EH (cell line): ENCODE results near the gene PCLO.
"Not testable (repeated sequence)": the region's sequence is repeated elsewhere in the genome, so short reads cannot be mapped to it uniquely, and the experiment has no call there.

ENCODE experiments used
- DNase-seq: peaks from one replicate; pipeline ENCODE4 v3.0.0-alpha.2; 2015; ENCODE audit warnings: low read depth

Gene PCLO

GRCh38 chr7:83141927-83142326, 20.8 kb downstream of the PCLO start:
- no peak for DNase-seq

DNA sequence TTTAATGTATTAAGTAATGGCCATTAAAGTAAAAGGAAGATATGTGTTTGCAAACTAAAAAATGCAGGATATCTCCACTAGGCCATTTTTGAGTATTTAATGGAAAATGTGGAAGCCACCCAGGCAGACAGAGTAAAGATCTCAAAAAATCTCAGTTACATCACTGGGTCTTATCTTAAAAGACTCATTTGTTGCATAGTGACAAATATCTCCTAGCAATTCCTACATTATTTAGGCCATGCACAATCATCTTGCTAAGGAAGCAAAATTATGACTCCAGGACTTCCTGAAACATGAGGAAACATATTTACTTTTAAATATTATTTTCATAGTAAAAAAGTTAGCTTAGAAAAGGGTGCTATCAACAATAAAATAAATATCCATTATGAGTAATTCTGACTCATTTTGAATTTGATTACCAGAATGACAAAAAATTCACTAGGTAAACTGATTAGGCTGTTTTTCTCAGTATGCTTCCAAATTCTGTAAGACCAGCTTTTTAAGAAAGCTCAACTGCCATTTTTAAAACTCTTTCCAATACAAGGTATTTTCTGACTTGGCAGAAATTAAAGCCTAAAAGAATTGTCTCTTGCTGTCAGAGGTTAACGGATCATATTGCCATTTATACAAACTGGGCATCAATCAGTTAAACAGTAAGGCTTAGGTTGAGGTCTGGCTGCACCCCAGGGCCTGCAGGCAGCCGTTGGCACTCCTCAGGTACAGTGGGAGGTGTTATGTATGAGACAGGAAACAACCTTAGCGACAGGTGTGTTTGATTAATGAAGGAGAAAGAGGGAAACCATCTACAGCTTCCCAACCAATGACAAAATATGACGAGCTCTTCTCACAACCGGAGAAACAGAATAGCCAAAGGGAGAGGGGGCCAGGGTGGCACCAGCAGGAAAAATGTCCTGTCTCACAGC, 31.8 kb downstream of the PCLO start:
- DNase-seq, result no peak

DNA sequence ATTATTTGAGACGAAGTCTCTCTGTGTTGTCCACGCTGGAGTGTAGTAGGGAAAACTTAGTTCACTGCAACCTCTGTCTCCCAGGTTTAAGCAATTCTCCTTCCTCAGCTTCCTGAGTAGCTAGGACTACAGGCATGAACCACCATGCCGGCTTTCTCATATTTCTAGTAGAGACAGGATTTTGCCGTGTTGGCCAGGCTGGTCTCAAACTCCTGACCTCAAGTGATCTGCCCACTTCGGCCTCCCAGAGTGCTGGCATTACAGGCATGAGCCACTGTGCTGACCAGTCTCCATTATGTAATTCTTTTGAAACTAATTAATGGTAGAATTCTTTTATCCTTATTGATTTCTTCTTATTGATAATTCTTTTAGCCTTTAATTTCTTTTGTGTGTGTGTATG, 32.5 kb downstream of the PCLO start:
- DNase-seq, result no peak

- DNase-seq, result no peak
Measured at GRCh38 chr7:83119494-83119893, 43.2 kb downstream of the PCLO start.

- no peak for DNase-seq
Measured at GRCh38 chr7:83119026-83119382, 43.7 kb downstream of the PCLO start.

- no peak for DNase-seq
Measured at GRCh38 chr7:83118347-83119025, 44.2 kb downstream of the PCLO start.

GRCh38 chr7:83117466-83117865, 45.2 kb downstream of the PCLO start:
- no peak for DNase-seq

GRCh38 chr7:83111391-83111790, 51.3 kb downstream of the PCLO start:
- DNase-seq, result no peak

DNA sequence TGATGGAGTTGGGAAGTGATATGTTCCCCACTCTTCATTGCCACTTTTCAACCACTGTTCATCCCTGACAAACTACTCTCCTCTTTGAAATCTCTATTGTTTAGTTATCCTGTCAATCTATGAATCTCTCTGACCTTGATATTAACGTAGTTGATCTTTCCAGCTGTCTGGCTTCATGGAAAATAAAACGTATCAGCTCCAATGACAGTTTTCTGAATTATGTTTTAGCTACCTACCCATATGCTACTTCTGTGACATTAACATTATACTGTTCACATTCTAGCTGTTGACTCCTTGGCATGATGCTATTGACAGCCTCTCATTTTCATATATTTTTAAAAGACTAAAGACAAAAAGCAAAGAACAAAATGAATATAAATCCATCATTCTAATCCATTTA, 53.3 kb downstream of the PCLO start:
- DNase-seq, result no peak

DNA sequence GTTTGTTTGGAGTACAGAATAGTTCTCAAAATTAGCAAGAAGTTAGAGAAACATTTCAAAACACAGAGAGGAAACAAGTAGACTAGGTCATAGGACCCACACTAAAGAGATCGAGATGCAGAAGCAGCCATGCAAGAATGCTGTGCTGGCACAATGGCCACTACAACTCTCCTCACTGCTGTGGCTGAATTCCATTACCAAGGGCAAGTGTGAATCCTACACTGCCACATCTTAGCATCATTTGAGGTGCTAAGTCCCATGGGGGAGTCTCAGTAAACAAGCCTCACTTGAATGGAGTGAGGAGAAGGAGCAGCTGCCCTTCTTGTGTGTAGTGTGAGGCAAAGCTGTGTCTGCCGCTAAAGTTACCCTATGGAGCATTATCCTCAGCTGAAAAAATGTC, 56.7 kb downstream of the PCLO start:
- DNase-seq, result no peak

GRCh38 chr7:83105063-83105462, 57.6 kb downstream of the PCLO start:
- no peak for DNase-seq

- no peak for DNase-seq
Measured at GRCh38 chr7:83101530-83101929, 61.2 kb downstream of the PCLO start.

DNA sequence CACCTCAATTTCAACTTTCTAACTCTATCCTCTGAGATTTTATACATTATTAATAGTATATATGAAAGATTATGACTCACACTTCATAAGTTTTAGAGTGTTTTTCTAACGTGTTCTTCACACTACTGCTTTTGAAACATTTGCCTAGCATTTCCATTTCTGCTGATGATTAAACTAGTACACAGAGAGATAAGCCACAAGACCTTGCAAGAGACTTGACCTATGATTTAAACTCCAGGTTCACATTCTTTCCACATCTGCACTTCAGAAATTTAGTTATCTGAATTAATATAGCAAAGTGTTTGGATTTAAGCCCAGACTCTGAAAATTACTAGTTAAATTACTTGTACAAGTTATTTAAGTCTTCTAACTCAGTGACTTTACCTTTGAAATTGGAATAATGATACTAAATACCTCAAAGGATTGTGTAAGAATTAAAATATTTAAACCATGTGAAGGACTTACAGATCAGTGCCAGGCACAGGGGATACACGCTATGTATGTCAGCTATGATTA, 66.6 kb downstream of the PCLO start:
- DNase-seq, result no peak

GRCh38 chr7:83085299-83085698, 77.4 kb downstream of the PCLO start:
- DNase-seq, result no peak

- DNase-seq, result not testable (repeated sequence)
Measured at GRCh38 chr7:83079879-83080278, 82.8 kb downstream of the PCLO start.

- DNase-seq, result no peak
Measured at GRCh38 chr7:83077328-83077727, 85.4 kb downstream of the PCLO start.

GRCh38 chr7:83072576-83073517, 89.8 kb downstream of the PCLO start:
- DNase-seq, result no peak

DNA sequence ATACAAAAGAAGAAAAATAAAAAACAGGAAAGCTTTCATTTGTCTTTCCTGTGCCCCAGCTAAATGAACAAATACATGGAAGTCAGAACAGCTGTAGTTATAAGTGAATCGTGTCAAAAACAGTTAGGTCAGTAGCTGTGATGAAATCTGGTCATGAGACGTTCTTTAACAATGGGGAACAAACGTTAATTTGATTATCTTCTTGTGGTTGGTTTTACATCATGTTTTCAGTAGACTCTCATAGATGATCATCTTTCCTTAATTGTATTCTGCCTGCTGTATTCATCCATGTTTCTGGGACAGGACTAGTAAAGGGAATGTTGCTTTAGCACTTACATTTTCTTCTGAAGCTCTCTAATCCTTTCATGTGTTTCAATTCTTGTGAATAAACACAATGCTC, 97.0 kb downstream of the PCLO start:
- DNase-seq, result no peak

- DNase-seq, result no peak
Measured at GRCh38 chr7:83060218-83060617, 102.5 kb downstream of the PCLO start.

GRCh38 chr7:83058667-83059066, 104.0 kb downstream of the PCLO start:
- no peak for DNase-seq

- DNase-seq, result no peak
Measured at GRCh38 chr7:83055197-83055596, 107.5 kb downstream of the PCLO start.

- no peak for DNase-seq
Measured at GRCh38 chr7:83054472-83054871, 108.2 kb downstream of the PCLO start.
